Peyer's patch (tissue), 4 donors: ENCODE data around the gene CCDC88A. TPM values are rescaled to one million over a fixed set of nuclear protein-coding genes. Genes with fewer than 3 reads are reported as not detected.

Experiments
- DNase-seq, 3 donors: peaks; one replicate each; pipeline ENCODE4 v3.0.0-alpha.2; 2017 to 2019
- H3K27ac ChIP-seq, 4 donors: fragments of 200-600 bp; sonication (generic); one replicate each; pipeline ENCODE4 v1.5.1; 2016 to 2019
- H3K27me3 ChIP-seq, 2 donors: fragments of 200-600 bp; sonication (generic); one replicate each; pipeline ENCODE4 v1.5.1; 2019
- H3K36me3 ChIP-seq, 3 donors: fragments of 200-600 bp; sonication (generic); one replicate each; pipeline ENCODE4 v1.5.1; 2016 to 2019
- H3K4me1 ChIP-seq, 4 donors: fragments of 200-600 bp; sonication (generic); one replicate each; pipeline ENCODE4 v1.5.1; 2016 to 2019
- H3K4me3 ChIP-seq, 4 donors: fragments of 200-600 bp; sonication (generic); 1 replicate in 3 of 4; 2 replicates in 1 of 4; pipeline ENCODE4 v1.5.1; 2016 to 2019; ENCODE audit warnings: mild to moderate bottlenecking in 1 of 4
- H3K9me3 ChIP-seq, 4 donors: fragments of 200-600 bp; sonication (generic); one replicate each; pipeline ENCODE4 v1.5.1; 2016 to 2019; ENCODE audit warnings: mild to moderate bottlenecking in 1 of 4
- CTCF ChIP-seq, 6 experiments: fragments of 450-650 bp in 4 of 6; fragments of 200-600 bp in 2 of 6; sonication (generic) in 1 of 6; IDR thresholded peaks; one replicate each; pipeline ENCODE4 v1.5.1; 2017 to 2019; ENCODE audit warnings: antibody characterized with exemption in 6 of 6, mild to moderate bottlenecking in 3 of 6, moderate library complexity in 1 of 6
- POLR2A ChIP-seq, 2 donors: fragments of 450-650 bp; IDR thresholded peaks; one replicate each; pipeline ENCODE4 v1.5.1; 2017; ENCODE audit warnings: antibody characterized with exemption in 2 of 2, mild to moderate bottlenecking in 2 of 2, moderate library complexity in 2 of 2
- total RNA-seq, 4 donors: library from RNA; depleted of rRNA; stranded (reverse); fragments of >200 nt; gene quantifications; one replicate each; pipeline ENCODE4 v1.1.0, GENCODE V29; 2016

Gene CCDC88A
- total RNA-seq, 4 donors from 2014 or later: 7.7 to 95.7 (median 16.9) TPM

- DNase-seq: no peak
- Histone ChIP-seq H3K27ac (no peak overlapping the region), H3K27me3 (no peaks in the 10 kb centered on the region), H3K9me3 (no peaks in the 10 kb centered on the region), H3K4me3 (peak overlapping the region in 1 of 4 donors; percentile 79), H3K36me3 (no peaks in the 10 kb centered on the region), H3K4me1 (peaks cover 0 to 6% (median 3%) of the 10 kb centered on the region in 4 donors)
- TF ChIP-seq CTCF (IDR thresholded peaks at IDR 0.05) (no peak), POLR2A (IDR thresholded peaks at IDR 0.05) (no peak)
Observed at GRCh38 chr2:55416786-55417568, 2.7 kb downstream of the CCDC88A start.

DNA sequence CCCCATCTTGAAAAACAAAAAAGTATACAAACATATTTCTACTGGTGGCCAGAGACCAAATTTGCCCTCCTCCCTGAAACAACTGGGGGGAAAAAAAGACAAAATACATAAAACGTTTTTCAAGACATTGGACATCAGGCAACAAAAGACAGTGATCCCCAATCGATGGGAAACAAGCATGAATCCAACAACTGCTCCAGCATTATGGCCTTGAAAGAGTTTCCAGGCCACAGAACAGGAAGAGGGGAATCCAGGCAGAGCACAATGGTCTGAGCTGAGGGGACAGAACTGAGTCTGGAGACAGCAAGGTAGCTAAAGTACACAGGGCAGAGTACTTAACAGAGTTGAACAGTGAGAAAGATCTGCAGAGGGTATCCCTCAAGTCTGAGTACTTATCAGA is 4.4 kb downstream of the CCDC88A start:
- H3K4me3 ChIP-seq: no peak overlapping the region
- H3K9me3 ChIP-seq: no peaks in the 10 kb centered on the region
- TF ChIP-seq CTCF (IDR thresholded peaks at IDR 0.05) (no peak), POLR2A (IDR thresholded peaks at IDR 0.05) (no peak)
- H3K4me1 ChIP-seq: peaks cover 0 to 6% (median under 1%) of the 10 kb centered on the region in 4 donors
- H3K36me3 ChIP-seq: no peaks in the 10 kb centered on the region
- no peak for DNase-seq
- H3K27me3 ChIP-seq: no peaks in the 10 kb centered on the region
- H3K27ac ChIP-seq: no peak overlapping the region

- no peak for DNase-seq
- no peak overlapping the region for H3K4me3 ChIP-seq
- no peaks in the 10 kb centered on the region for H3K4me1 ChIP-seq
- TF ChIP-seq POLR2A (IDR thresholded peaks at IDR 0.05) (no peak), CTCF (IDR thresholded peaks at IDR 0.05) (no peak)
- H3K27me3 ChIP-seq: no peaks in the 10 kb centered on the region
- no peaks in the 10 kb centered on the region for H3K9me3 ChIP-seq
- H3K27ac ChIP-seq: no peak overlapping the region
- H3K36me3 ChIP-seq: no peaks in the 10 kb centered on the region
Observed at GRCh38 chr2:55408918-55409868, 10.5 kb downstream of the CCDC88A start.

DNA sequence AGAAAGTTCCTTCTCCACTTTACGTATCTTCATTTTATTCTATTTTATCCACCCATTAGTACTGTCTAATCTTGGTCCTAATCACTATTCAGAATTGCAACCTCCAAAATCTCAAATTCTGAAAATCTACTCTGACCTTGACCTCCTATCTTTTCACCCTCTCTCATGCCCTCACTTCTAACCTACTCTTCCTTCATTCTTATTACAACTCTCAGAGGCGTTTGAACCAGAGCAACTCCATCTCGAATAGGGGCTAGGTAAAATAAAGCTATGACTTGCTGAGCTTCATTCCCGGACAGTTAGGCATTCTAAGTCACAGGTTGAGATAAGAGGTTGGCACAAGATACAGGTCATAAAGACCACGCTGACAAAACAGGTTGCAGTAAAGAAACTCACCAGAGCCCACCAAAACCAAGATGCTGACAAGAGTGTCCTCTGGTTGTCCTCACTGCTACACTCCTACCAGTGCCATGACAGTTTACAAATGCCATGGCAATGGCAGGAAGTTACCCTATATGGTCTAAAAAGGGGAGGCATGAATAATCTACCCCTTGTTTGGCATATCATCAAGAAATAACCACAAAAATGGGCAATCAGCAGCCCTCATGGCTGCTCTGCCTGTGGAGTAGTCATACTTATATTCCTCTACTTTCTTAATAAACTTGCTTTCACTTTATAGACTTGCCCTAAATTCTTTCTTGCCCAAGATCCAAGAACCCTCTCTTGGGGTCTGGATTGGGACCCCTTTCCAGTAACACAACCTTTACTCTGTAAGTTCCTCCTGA is 11.4 kb downstream of the CCDC88A start:
- no peaks in the 10 kb centered on the region for H3K36me3 ChIP-seq
- H3K27ac ChIP-seq: no peak overlapping the region
- no peak for TF ChIP-seq POLR2A (IDR thresholded peaks at IDR 0.05)
- no peak for TF ChIP-seq CTCF (IDR thresholded peaks at IDR 0.05)
- no peaks in the 10 kb centered on the region for H3K9me3 ChIP-seq
- H3K4me3 ChIP-seq: no peak overlapping the region
- no peaks in the 10 kb centered on the region for H3K4me1 ChIP-seq
- H3K27me3 ChIP-seq: no peaks in the 10 kb centered on the region
- no peak for DNase-seq

DNA sequence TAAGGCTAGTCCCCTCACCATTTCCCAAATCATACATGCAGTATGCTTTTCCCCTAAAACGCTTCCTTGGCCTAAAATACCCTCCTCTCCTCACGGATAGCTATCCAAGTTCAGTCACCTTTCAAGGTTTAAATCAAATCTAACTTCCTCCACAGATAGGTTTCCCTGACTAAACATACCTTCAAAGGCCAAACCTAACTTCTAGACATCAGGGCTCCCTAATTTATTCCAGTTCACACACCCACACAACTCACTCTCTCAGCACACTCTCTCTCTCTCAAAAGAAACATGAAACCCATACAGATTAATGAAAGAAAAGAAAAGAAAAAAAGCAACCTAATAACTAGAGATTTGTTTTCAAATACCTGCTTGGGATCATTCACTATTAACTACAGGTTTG is 14.5 kb downstream of the CCDC88A start:
- TF ChIP-seq POLR2A (IDR thresholded peaks at IDR 0.05) (no peak), CTCF (IDR thresholded peaks at IDR 0.05) (no peak)
- Histone ChIP-seq H3K4me3 (no peak overlapping the region), H3K36me3 (no peaks in the 10 kb centered on the region), H3K9me3 (no peaks in the 10 kb centered on the region), H3K27me3 (no peaks in the 10 kb centered on the region), H3K27ac (no peak overlapping the region), H3K4me1 (no peaks in the 10 kb centered on the region)
- no peak for DNase-seq
